Left lung (tissue), 10 donors: ENCODE measurements around the gene FLT3LG. TPM values are rescaled to one million over a fixed set of nuclear protein-coding genes. Genes with fewer than 3 reads are reported as not detected.

Experiments
- ATAC-seq: fragments of 200-7000 bp; cut with Tn5 transposase; one replicate; pipeline ENCODE4 v1.9.1; 2020; ENCODE audit warnings: moderate library complexity
- DNase-seq, 4 donors: peaks; one replicate each; pipeline ENCODE4 v3.0.0-alpha.2; 2013 to 2020
- H3K27ac ChIP-seq, 2 donors: fragments of 200-600 bp; sonication (generic) in 1 of 2; one replicate each; pipeline versions ENCODE4 v1.5.0 to v1.8.0; 2020 to 2021
- H3K27me3 ChIP-seq, 2 donors: fragments of 200-600 bp; sonication (generic) in 1 of 2; one replicate each; pipeline versions ENCODE4 v1.5.0 to v1.8.0; 2020 to 2021
- H3K36me3 ChIP-seq, 2 donors: fragments of 200-600 bp; sonication (generic) in 1 of 2; one replicate each; pipeline versions ENCODE4 v1.5.0 to v1.8.0; 2020 to 2021
- H3K4me1 ChIP-seq, 2 donors: fragments of 200-600 bp; one replicate each; pipeline ENCODE4 v1.8.0; 2021
- H3K4me3 ChIP-seq, 2 donors: fragments of 200-600 bp; sonication (generic) in 1 of 2; one replicate each; pipeline versions ENCODE4 v1.5.0 to v1.8.0; 2020 to 2021; ENCODE audit warnings: mild to moderate bottlenecking in 1 of 2
- H3K9me3 ChIP-seq, 2 donors: fragments of 200-600 bp; sonication (generic) in 1 of 2; one replicate each; pipeline versions ENCODE4 v1.5.0 to v1.8.0; 2020 to 2021
- intact Hi-C, 2 donors: fragments of 100-400 bp; cut with DNase I; formaldehyde crosslinking; loops; one replicate each; pipeline versions ENCODE4 v1.11.2 to v1.14.2; 2022
- polyA plus RNA-seq, 6 donors: library from polyadenylated mRNA; unstranded; fragments of 120-200 nt; gene quantifications; one replicate each; pipeline ENCODE4 v1.2.1, GENCODE V29; 2013; ENCODE audit not compliant: insufficient read length in 6 of 6
- total RNA-seq, 2 donors: library from RNA; stranded (reverse); fragmentation: NEBNext Ultra II Directional; extraction: Animal tissue kit (Norgen Biotek cat#: 25700); gene quantifications; one replicate each; pipeline ENCODE4 v1.2.1, GENCODE V29; 2021
- TF ChIP-seq, protein P1 (sequence below), 2 donors: fragments of 200-600 bp; sonication (generic) in 1 of 2; IDR thresholded peaks; one replicate each; pipeline versions ENCODE4 v1.5.0 to v1.8.0; 2021; ENCODE audit warnings: antibody characterized with exemption in 2 of 2
- donor health status: DM: no; HTN: yes; CAD: no.
- donor health status: DM: no; HTN: no; CAD: no.

The FLT3LG gene
- total and polyA plus RNA-seq, 8 donors: 6.7 to 10.1 (median 7.4) TPM

GRCh38 chr19:49431330-49431749, 42.7 kb upstream of the FLT3LG start:
- H3K36me3 ChIP-seq: no peaks in the 10 kb centered on the region
- no peak overlapping the region for H3K4me3 ChIP-seq
- no peaks in the 10 kb centered on the region for H3K9me3 ChIP-seq
- peaks cover 81 to 100% of the 10 kb centered on the region in 2 donors for H3K27me3 ChIP-seq
- no peak overlapping the region for H3K27ac ChIP-seq
- H3K4me1 ChIP-seq: peaks cover 0 to 12% of the 10 kb centered on the region in 2 donors
- intact Hi-C loops: no loop called here
- no peak for ATAC-seq
- TF ChIP-seq, protein P1, sequence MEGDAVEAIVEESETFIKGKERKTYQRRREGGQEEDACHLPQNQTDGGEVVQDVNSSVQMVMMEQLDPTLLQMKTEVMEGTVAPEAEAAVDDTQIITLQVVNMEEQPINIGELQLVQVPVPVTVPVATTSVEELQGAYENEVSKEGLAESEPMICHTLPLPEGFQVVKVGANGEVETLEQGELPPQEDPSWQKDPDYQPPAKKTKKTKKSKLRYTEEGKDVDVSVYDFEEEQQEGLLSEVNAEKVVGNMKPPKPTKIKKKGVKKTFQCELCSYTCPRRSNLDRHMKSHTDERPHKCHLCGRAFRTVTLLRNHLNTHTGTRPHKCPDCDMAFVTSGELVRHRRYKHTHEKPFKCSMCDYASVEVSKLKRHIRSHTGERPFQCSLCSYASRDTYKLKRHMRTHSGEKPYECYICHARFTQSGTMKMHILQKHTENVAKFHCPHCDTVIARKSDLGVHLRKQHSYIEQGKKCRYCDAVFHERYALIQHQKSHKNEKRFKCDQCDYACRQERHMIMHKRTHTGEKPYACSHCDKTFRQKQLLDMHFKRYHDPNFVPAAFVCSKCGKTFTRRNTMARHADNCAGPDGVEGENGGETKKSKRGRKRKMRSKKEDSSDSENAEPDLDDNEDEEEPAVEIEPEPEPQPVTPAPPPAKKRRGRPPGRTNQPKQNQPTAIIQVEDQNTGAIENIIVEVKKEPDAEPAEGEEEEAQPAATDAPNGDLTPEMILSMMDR (IDR thresholded peaks at IDR 0.05): no peak
- DNase-seq: no peak

DNA sequence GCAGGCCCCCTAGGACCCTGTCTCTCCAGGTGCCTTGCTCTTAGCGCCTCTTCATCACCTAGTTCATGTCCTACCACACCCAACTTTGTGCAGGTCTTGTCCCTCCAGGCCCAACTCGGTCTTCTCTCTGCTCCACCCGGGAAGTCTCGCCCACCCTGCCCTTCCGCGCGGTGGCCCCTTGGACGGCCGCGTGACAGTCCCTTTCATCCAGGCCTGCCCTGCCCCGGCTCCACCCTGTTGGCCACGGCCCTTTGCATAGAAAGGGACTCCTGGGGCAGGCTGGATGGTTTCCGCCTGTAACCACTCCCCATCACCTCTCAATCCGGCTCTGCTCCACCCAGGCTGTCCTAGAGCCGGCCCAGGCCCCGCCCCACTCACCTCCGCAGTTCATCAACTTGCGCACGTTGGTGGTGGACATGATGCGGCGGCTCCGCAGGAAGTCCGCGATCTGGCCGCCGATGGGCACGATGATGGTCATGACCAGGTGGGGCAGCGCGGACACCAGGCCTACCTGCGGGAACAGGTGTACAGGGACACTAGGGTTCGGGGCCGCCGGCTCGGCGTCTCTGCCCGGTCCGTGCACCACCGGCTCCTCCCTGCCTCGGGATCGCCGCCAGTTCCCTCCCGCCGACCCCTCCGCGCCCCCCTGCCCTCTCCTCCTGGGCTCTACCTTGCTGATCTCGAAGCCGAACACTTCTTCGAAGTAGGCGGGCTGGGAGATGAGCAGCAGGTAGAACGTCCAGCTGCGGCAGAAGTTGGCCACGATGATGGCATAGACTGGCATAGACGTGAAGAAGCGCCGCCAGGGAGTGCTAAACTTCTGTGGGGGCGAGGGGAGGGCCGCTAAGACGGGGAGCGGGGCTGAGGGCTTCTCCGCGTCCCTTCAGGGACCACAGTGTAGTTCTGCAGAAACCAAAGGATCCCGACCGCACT, 41.6 kb upstream of the FLT3LG start:
- H3K4me1 ChIP-seq: peaks cover 0 to 16% of the 10 kb centered on the region in 2 donors
- peaks cover 81 to 100% of the 10 kb centered on the region in 2 donors for H3K27me3 ChIP-seq
- TF ChIP-seq, protein P1 (IDR thresholded peaks at IDR 0.05): no peak
- DNase-seq (peak in 1 of 4 donors; percentile 37), ATAC-seq (peak; percentile 78)
- no peaks in the 10 kb centered on the region for H3K9me3 ChIP-seq
- no peak overlapping the region for H3K27ac ChIP-seq
- no peaks in the 10 kb centered on the region for H3K36me3 ChIP-seq
- no peak overlapping the region for H3K4me3 ChIP-seq
- intact Hi-C loops: no loop called here

DNA sequence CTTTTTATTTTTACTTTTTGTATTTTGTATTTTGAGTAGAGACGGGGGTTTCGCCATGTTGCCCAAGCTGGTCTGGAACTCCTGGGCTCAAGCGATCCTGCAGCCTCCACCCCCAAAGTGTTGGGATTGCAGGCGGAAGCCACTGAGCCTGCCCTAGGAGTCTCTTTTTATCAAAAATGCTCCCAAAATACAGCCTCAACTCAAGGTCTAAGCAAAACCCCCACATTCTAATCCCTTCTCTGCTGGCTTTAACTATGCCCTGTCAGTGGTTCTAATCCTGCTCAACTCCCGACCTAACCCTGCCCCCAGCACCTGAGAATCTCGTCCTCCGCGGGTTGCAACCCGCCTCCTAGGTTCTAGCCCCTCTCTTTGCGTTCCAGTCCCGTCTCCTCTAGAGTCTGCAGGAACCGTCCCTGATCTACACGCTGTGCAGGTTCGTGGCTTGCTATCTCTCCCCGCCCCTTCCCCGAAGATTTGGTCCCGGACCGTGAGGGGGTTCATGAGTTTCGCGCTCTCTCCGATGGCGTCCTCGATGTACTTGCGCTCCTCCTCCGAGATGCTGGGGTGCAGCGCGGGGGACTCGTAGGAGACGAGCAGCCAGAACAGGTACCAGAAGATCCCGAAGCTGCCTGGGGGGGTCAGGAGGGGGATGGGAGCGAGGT, 40.6 kb upstream of the FLT3LG start:
- Histone ChIP-seq H3K27me3 (peaks cover 77 to 100% of the 10 kb centered on the region in 2 donors), H3K4me1 (peaks cover 0 to 8% of the 10 kb centered on the region in 2 donors), H3K9me3 (no peaks in the 10 kb centered on the region), H3K27ac (no peak overlapping the region), H3K36me3 (no peaks in the 10 kb centered on the region), H3K4me3 (no peak overlapping the region)
- no peak for ATAC-seq
- peak in 1 of 4 donors; percentile 47 for DNase-seq
- intact Hi-C loops: no loop called here
- TF ChIP-seq, protein P1 (IDR thresholded peaks at IDR 0.05): no peak

DNA sequence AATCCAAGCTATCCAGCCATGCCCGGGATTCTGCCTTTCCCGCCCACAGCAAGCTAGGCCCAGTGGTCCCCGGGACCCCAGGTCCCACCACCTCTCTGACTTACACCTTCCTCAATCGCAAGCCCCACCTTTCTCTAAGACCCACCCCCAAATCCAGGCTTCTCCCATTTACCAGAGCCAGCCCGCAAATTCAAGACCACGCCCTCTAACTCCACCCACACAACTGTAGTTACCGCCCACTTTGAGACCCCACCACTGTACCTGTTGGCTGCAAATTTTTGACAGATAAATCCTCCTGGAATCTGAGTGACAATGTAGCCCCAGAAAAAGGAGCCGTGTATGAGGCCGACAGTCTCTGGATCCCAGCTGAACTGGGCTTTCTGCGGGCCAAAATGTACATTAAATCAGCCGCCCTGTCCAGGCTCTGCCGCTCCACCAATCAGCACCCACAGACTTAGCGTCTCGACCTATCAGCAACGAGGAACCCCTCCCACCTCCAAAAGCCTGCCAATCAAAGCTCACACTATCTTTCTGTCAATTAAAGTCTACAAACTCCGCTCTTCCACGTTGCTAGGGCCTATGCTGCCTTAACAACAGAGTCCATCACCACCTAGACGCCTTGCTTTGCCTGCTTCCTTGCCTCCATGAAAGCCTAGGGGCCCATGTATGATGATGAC, 39.0 kb upstream of the FLT3LG start:
- intact Hi-C loops: no loop called here
- ATAC-seq (no peak), DNase-seq (peak in 1 of 4 donors; percentile 13)
- H3K9me3 ChIP-seq: no peaks in the 10 kb centered on the region
- no peak overlapping the region for H3K27ac ChIP-seq
- H3K36me3 ChIP-seq: no peaks in the 10 kb centered on the region
- H3K4me3 ChIP-seq: no peak overlapping the region
- peaks cover 0 to 6% of the 10 kb centered on the region in 2 donors for H3K4me1 ChIP-seq
- TF ChIP-seq, protein P1 (IDR thresholded peaks at IDR 0.05): no peak
- H3K27me3 ChIP-seq: peaks cover 86 to 100% of the 10 kb centered on the region in 2 donors
